Fibroblast of lung (primary cell): Measurements from ENCODE around the gene SC5D. TPM values are rescaled to one million over a fixed set of nuclear protein-coding genes. Genes with fewer than 3 reads are reported as not detected.
A peak's percentile ranks its signal among the peaks of the same experiment; 100 is the strongest.

Source experiments
- DNase-seq, 2 donors: peaks; one replicate each; pipeline versions ENCODE4 v3.0.0 to v3.0.0-alpha.2; 2010; ENCODE audit warnings: low read depth in 2 of 2
- H2AFZ ChIP-seq: 2 replicates; pipeline ENCODE4 v1.5.1; 2012; ENCODE audit warnings: low read length, control low read depth, inconsistent platforms
- H3K27ac ChIP-seq: 2 replicates; pipeline ENCODE4 v1.5.1; 2011; ENCODE audit warnings: low read length, control low read depth; ENCODE audit not compliant: insufficient read depth
- H3K27me3 ChIP-seq: 2 replicates; pipeline ENCODE4 v1.5.1; 2011; ENCODE audit warnings: mild to moderate bottlenecking, low read length; ENCODE audit not compliant: control insufficient read depth, insufficient read depth
- H3K36me3 ChIP-seq: 2 replicates; pipeline ENCODE4 v1.5.1; 2011; ENCODE audit warnings: low read length; ENCODE audit not compliant: control insufficient read depth, insufficient read depth
- H3K4me1 ChIP-seq: 2 replicates; pipeline ENCODE4 v1.5.1; 2011; ENCODE audit warnings: low read length; ENCODE audit not compliant: control insufficient read depth, insufficient read depth; ENCODE audit errors: extremely low read depth
- H3K4me2 ChIP-seq: 2 replicates; pipeline ENCODE4 v1.5.1; 2011; ENCODE audit warnings: low read length, control low read depth; ENCODE audit not compliant: insufficient read depth; ENCODE audit errors: extremely low read depth
- H3K4me3 ChIP-seq, 4 experiments: fragments of 200-600 bp in 1 of 4; sonication (generic) in 1 of 4; replicated peaks in 1 of 4; 2 replicates each; pipeline ENCODE4 v1.5.1; 2011 to 2016; ENCODE audit warnings: low read length in 4 of 4, low read depth in 3 of 4, mild to moderate bottlenecking in 3 of 4, control low read depth in 2 of 4, inconsistent platforms in 1 of 4, mixed read lengths in 1 of 4; ENCODE audit not compliant: insufficient read depth in 1 of 4; ENCODE audit errors: control extremely low read depth in 1 of 4
- H3K79me2 ChIP-seq: 2 replicates; pipeline ENCODE4 v1.5.1; 2012; ENCODE audit warnings: mild to moderate bottlenecking, low read length, inconsistent platforms; ENCODE audit not compliant: control insufficient read depth, insufficient read depth
- H3K9ac ChIP-seq: 2 replicates; pipeline ENCODE4 v1.5.1; 2011; ENCODE audit warnings: mild to moderate bottlenecking, low read length, control low read depth; ENCODE audit not compliant: insufficient read depth
- H3K9me3 ChIP-seq: 2 replicates; pipeline ENCODE4 v1.5.1; 2012; ENCODE audit warnings: low read depth, low read length; ENCODE audit not compliant: control insufficient read depth, insufficient read depth
- H4K20me1 ChIP-seq: 2 replicates; pipeline ENCODE4 v1.5.1; 2011; ENCODE audit warnings: low read length; ENCODE audit not compliant: control insufficient read depth, insufficient read depth; ENCODE audit errors: extremely low read depth
- CTCF ChIP-seq, 2 donors: IDR thresholded peaks in 1 of 2; conservative IDR thresholded peaks in 1 of 2; 1 replicate in 1 of 2; 2 replicates in 1 of 2; pipeline ENCODE4 v1.5.1; 2011 to 2012; ENCODE audit warnings: low read length in 2 of 2, control low read depth in 1 of 2, inconsistent platforms in 1 of 2, low read depth in 1 of 2, mild to moderate bottlenecking in 1 of 2
- EZH2 ChIP-seq: IDR thresholded peaks from 2 replicates; pipeline ENCODE4 v1.5.1; 2012; ENCODE audit warnings: low read length, control low read depth, mild to moderate bottlenecking; ENCODE audit errors: missing control alignments
- polyA plus RNA-seq, 2 donors: library from polyadenylated mRNA; depleted of rRNA in 1 of 2; stranded (reverse) in 1 of 2; unstranded in 1 of 2; fragments of >200 nt; gene quantifications; 2 replicates each; pipeline ENCODE4 v1.2.1, GENCODE V29; 2011 to 2012; ENCODE audit warnings: missing spikeins in 1 of 2
- total RNA-seq: library from RNA; depleted of rRNA; stranded (reverse); fragments of >200 nt; gene quantifications from 2 replicates; pipeline ENCODE4 v1.2.1, GENCODE V29; 2014

SC5D gene
- total and polyA plus RNA-seq, 2 donors (not counting 1 experiment from before 2014, with no cell fraction given) = 102 to 112 TPM

- Histone ChIP-seq H3K4me3 (no peak overlapping the region), H3K79me2 (no peaks in the 10 kb centered on the region), H4K20me1 (no peaks in the 10 kb centered on the region), H3K9me3 (no peaks in the 10 kb centered on the region), H3K27ac (no peak overlapping the region), H3K36me3 (peaks cover 2% of the 10 kb centered on the region), H2AFZ (no peak overlapping the region), H3K4me1 (no peaks in the 10 kb centered on the region), H3K9ac (no peak overlapping the region), H3K27me3 (no peaks in the 10 kb centered on the region), H3K4me2 (no peak overlapping the region)
- DNase-seq = no peak
- TF ChIP-seq CTCF (conservative IDR thresholded peaks at IDR 0.05 in 1 of 2, IDR thresholded peaks at IDR 0.05 in 1 of 2; ENCODE audit: low read depth in 1 of 2, low read length in 2 of 2) = no peak
Observed at GRCh38 chr11:121311373-121311772, 18.8 kb downstream of the SC5D start.

GRCh38 chr11:121312483-121312882 lies 19.9 kb downstream of the SC5D start:
- H3K27ac ChIP-seq = no peak overlapping the region
- TF ChIP-seq EZH2 (no peak), CTCF (conservative IDR thresholded peaks at IDR 0.05 in 1 of 2, IDR thresholded peaks at IDR 0.05 in 1 of 2; ENCODE audit: low read depth in 1 of 2, low read length in 2 of 2) (no peak)
- no peak overlapping the region for H3K4me3 ChIP-seq
- no peak overlapping the region for H3K4me2 ChIP-seq
- no peak overlapping the region for H3K9ac ChIP-seq
- no peaks in the 10 kb centered on the region for H3K27me3 ChIP-seq
- no peaks in the 10 kb centered on the region for H3K79me2 ChIP-seq
- H4K20me1 ChIP-seq = no peaks in the 10 kb centered on the region
- DNase-seq = no peak
- no peaks in the 10 kb centered on the region for H3K36me3 ChIP-seq
- no peak overlapping the region for H2AFZ ChIP-seq
- H3K4me1 ChIP-seq = no peaks in the 10 kb centered on the region
- H3K9me3 ChIP-seq = no peaks in the 10 kb centered on the region

- DNase-seq = peak; percentile 54 to 66
- no peak overlapping the region for H3K9ac ChIP-seq
- TF ChIP-seq EZH2 (no peak), CTCF (conservative IDR thresholded peaks at IDR 0.05 in 1 of 2, IDR thresholded peaks at IDR 0.05 in 1 of 2; ENCODE audit: low read depth in 1 of 2, low read length in 2 of 2) (peak; percentile 77 to 89)
- H3K36me3 ChIP-seq = no peaks in the 10 kb centered on the region
- H3K79me2 ChIP-seq = no peaks in the 10 kb centered on the region
- H3K4me2 ChIP-seq = no peak overlapping the region
- H3K4me3 ChIP-seq = no peak overlapping the region
- H4K20me1 ChIP-seq = no peaks in the 10 kb centered on the region
- no peak overlapping the region for H2AFZ ChIP-seq
- no peaks in the 10 kb centered on the region for H3K4me1 ChIP-seq
- no peak overlapping the region for H3K27ac ChIP-seq
- H3K9me3 ChIP-seq = no peaks in the 10 kb centered on the region
- H3K27me3 ChIP-seq = peaks cover 2% of the 10 kb centered on the region
Observed at GRCh38 chr11:121318848-121319834, 26.6 kb downstream of the SC5D start.
